ENCODE results near the gene PCDHGC3.
A peak's percentile ranks its signal among the peaks of the same experiment; 100 is the strongest.

Gene PCDHGC3

GRCh38 chr5:141511771-141512325 lies 36.1 kb downstream of the PCDHGC3 start:
- no peak overlapping the region for H3K4me2 ChIP-seq (ENCODE audit: insufficient read depth, low read length)
- no peak overlapping the region for H3K4me3 ChIP-seq (ENCODE audit: low read depth in 1 of 2, low read length in 2 of 2)
- H3K9me3 ChIP-seq (ENCODE audit: insufficient read depth, low read length, severe bottlenecking), result no peaks in the 10 kb centered on the region
- H3K36me3 ChIP-seq (ENCODE audit: insufficient read depth, low read length), result peaks cover 44% of the 10 kb centered on the region
- H3K9ac ChIP-seq (ENCODE audit: low read depth, low read length), result no peak overlapping the region
- no peak overlapping the region for H2AFZ ChIP-seq (ENCODE audit: low read depth, low read length)
- no peaks in the 10 kb centered on the region for H3K4me1 ChIP-seq (ENCODE audit: insufficient read depth, low read length)
- DNase-seq (no peak), ATAC-seq (ENCODE audit: insufficient read depth, low read depth) (no peak)
- no peaks in the 10 kb centered on the region for H3K79me2 ChIP-seq (ENCODE audit: insufficient read depth, low read length)
- H4K20me1 ChIP-seq (ENCODE audit: insufficient read depth, low read length), result peaks cover 2% of the 10 kb centered on the region; the same call in 1 of the 2 replicates
- no peak overlapping the region for H3K27ac ChIP-seq (ENCODE audit: low read length)
- TF ChIP-seq EZH2 (IDR thresholded peaks at IDR 0.05; ENCODE audit: borderline replicate concordance, low read depth, low read length, severe bottlenecking), result no peak
- TF ChIP-seq, protein P1, sequence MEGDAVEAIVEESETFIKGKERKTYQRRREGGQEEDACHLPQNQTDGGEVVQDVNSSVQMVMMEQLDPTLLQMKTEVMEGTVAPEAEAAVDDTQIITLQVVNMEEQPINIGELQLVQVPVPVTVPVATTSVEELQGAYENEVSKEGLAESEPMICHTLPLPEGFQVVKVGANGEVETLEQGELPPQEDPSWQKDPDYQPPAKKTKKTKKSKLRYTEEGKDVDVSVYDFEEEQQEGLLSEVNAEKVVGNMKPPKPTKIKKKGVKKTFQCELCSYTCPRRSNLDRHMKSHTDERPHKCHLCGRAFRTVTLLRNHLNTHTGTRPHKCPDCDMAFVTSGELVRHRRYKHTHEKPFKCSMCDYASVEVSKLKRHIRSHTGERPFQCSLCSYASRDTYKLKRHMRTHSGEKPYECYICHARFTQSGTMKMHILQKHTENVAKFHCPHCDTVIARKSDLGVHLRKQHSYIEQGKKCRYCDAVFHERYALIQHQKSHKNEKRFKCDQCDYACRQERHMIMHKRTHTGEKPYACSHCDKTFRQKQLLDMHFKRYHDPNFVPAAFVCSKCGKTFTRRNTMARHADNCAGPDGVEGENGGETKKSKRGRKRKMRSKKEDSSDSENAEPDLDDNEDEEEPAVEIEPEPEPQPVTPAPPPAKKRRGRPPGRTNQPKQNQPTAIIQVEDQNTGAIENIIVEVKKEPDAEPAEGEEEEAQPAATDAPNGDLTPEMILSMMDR (IDR thresholded peaks at IDR 0.05; ENCODE audit: borderline replicate concordance, extremely low read depth, low read length, poor library complexity, severe bottlenecking), result no peak
- no peaks in the 10 kb centered on the region for H3K27me3 ChIP-seq (ENCODE audit: insufficient read depth, low read length, poor library complexity)

- H3K4me2 ChIP-seq (ENCODE audit: insufficient read depth, low read length), result no peak overlapping the region
- no peak overlapping the region for H3K27ac ChIP-seq (ENCODE audit: low read length)
- no peaks in the 10 kb centered on the region for H3K27me3 ChIP-seq (ENCODE audit: insufficient read depth, low read length, poor library complexity)
- H2AFZ ChIP-seq (ENCODE audit: low read depth, low read length), result no peak overlapping the region
- DNase-seq (peak; percentile 56), ATAC-seq (ENCODE audit: insufficient read depth, low read depth) (peak; percentile 51)
- no peaks in the 10 kb centered on the region for H3K4me1 ChIP-seq (ENCODE audit: insufficient read depth, low read length)
- peaks cover 2% of the 10 kb centered on the region; the same call in 1 of the 2 replicates for H4K20me1 ChIP-seq (ENCODE audit: insufficient read depth, low read length)
- H3K36me3 ChIP-seq (ENCODE audit: insufficient read depth, low read length), result peaks cover 50% of the 10 kb centered on the region
- H3K4me3 ChIP-seq (ENCODE audit: low read depth in 1 of 2, low read length in 2 of 2), result no peak overlapping the region
- H3K9ac ChIP-seq (ENCODE audit: low read depth, low read length), result no peak overlapping the region
- no peak for TF ChIP-seq EZH2 (IDR thresholded peaks at IDR 0.05; ENCODE audit: borderline replicate concordance, low read depth, low read length, severe bottlenecking)
- TF ChIP-seq, protein P1 (IDR thresholded peaks at IDR 0.05; ENCODE audit: borderline replicate concordance, extremely low read depth, low read length, poor library complexity, severe bottlenecking), result peak; percentile 81
- H3K79me2 ChIP-seq (ENCODE audit: insufficient read depth, low read length), result no peaks in the 10 kb centered on the region
- H3K9me3 ChIP-seq (ENCODE audit: insufficient read depth, low read length, severe bottlenecking), result no peaks in the 10 kb centered on the region
Measured at GRCh38 chr5:141512390-141512910, 36.7 kb downstream of the PCDHGC3 start.

DNA sequence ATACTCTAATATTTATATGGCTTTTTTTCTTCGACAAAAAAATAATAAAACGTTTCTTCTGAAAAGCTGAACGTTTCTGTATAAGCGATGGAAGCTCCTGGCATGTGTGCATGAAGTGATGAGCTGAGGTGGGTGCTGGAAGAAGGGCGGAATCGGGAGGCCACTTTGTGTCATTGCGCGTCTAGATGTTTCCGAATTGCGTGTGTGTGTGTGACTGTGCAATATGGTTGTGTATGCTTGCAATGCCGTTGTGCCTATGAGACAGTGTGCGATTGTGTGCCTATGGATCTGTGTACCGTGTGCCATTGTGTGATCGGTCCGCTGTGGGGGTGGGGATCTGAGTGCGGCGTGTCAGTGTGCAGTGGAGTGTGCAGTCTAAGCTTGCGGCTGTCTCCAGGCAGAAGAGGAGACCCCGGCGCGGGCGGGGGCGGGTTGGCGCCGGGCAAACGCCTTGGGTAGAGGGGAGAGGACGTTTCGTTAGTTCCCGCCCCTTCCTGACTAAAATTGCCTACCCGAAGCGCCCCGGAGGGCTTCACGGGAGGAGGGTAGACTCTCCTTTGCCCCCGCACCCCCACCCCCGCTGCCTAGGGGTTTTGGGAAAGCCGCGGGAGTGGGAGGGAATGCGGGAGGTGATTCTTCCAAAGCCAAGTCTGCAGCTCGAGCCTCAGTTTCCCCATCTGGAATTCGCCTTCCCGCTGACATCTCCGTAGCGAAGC lies 37.3 kb downstream of the PCDHGC3 start:
- Histone ChIP-seq H3K79me2 (ENCODE audit: insufficient read depth, low read length) (no peaks in the 10 kb centered on the region), H4K20me1 (ENCODE audit: insufficient read depth, low read length) (peaks cover 2% of the 10 kb centered on the region; the same call in 1 of the 2 replicates), H3K9me3 (ENCODE audit: insufficient read depth, low read length, severe bottlenecking) (no peaks in the 10 kb centered on the region), H3K4me1 (ENCODE audit: insufficient read depth, low read length) (no peaks in the 10 kb centered on the region), H3K4me3 (ENCODE audit: low read depth in 1 of 2, low read length in 2 of 2) (no peak overlapping the region), H3K36me3 (ENCODE audit: insufficient read depth, low read length) (peaks cover 57% of the 10 kb centered on the region), H3K9ac (ENCODE audit: low read depth, low read length) (no peak overlapping the region), H3K27ac (ENCODE audit: low read length) (no peak overlapping the region), H3K4me2 (ENCODE audit: insufficient read depth, low read length) (no peak overlapping the region), H3K27me3 (ENCODE audit: insufficient read depth, low read length, poor library complexity) (no peaks in the 10 kb centered on the region), H2AFZ (ENCODE audit: low read depth, low read length) (no peak overlapping the region)
- DNase-seq (no peak), ATAC-seq (ENCODE audit: insufficient read depth, low read depth) (no peak)
- no peak for TF ChIP-seq EZH2 (IDR thresholded peaks at IDR 0.05; ENCODE audit: borderline replicate concordance, low read depth, low read length, severe bottlenecking)
- TF ChIP-seq, protein P1 (IDR thresholded peaks at IDR 0.05; ENCODE audit: borderline replicate concordance, extremely low read depth, low read length, poor library complexity, severe bottlenecking), result no peak

Measured in DND-41 (cell line).